LNCAP (cell line): ENCODE results near the gene IMPA2.

Source experiments
- TF ChIP-seq, protein P1 (sequence below): fragments of 450-650 bp; IDR thresholded peaks from 2 replicates; pipeline ENCODE4 v1.5.1; 2017; ENCODE audit warnings: mild to moderate bottlenecking

Gene IMPA2

GRCh38 chr18:11981192-11981542, at the start of gene IMPA2:
Gene IMPA2 (plus strand): TSS chr18:11981507. CDS start chr18:11981670, 163 bp downstream.
- TF ChIP-seq, protein P1, sequence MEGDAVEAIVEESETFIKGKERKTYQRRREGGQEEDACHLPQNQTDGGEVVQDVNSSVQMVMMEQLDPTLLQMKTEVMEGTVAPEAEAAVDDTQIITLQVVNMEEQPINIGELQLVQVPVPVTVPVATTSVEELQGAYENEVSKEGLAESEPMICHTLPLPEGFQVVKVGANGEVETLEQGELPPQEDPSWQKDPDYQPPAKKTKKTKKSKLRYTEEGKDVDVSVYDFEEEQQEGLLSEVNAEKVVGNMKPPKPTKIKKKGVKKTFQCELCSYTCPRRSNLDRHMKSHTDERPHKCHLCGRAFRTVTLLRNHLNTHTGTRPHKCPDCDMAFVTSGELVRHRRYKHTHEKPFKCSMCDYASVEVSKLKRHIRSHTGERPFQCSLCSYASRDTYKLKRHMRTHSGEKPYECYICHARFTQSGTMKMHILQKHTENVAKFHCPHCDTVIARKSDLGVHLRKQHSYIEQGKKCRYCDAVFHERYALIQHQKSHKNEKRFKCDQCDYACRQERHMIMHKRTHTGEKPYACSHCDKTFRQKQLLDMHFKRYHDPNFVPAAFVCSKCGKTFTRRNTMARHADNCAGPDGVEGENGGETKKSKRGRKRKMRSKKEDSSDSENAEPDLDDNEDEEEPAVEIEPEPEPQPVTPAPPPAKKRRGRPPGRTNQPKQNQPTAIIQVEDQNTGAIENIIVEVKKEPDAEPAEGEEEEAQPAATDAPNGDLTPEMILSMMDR = no peak

- TF ChIP-seq, protein P1 = no peak
Observed at GRCh38 chr18:11932393-11932792, 48.9 kb upstream of the IMPA2 start.

GRCh38 chr18:11937874-11938478, 43.3 kb upstream of the IMPA2 start:
- TF ChIP-seq, protein P1 = peak; percentile 77

DNA sequence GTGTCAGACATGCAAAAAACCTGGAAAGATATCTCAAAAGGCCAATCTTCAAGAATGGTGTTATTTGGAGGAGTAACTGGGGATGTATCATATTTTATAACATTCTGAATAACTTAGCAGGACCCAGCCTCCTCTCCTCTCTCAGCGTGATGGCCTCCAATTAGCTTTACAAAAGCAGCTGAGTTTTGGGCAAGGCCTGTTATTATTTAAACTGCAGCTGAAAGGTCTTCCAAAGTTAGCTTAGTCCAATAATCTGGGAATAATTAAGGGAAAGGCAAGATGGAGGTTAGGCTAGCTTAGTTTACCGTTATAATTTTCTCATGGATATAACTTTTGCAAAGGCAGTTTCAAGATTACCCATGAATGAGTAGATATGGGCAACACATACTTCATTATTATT, 40.4 kb upstream of the IMPA2 start:
- TF ChIP-seq, protein P1 = no peak

- TF ChIP-seq, protein P1 = no peak
Observed at GRCh38 chr18:11943551-11943950, 37.8 kb upstream of the IMPA2 start.

DNA sequence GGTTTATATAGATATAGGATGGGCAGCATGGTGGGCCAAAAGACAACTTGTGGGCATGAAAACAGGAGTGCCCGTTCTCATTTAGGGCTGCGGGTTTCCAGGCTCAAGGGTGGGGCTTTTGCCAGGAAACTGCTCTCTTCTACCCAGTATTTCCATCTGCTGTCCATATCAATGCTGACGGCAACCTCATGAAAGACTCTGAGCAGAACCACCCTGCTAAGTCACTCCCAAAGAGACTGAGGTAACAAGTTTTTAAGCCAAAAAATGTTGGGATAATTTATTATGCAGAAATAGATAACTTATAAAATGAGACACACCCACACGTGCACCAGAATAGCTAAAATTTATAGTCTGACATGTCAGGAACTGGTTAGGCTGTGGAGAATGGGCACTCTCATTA, 37.1 kb upstream of the IMPA2 start:
- TF ChIP-seq, protein P1 = no peak

DNA sequence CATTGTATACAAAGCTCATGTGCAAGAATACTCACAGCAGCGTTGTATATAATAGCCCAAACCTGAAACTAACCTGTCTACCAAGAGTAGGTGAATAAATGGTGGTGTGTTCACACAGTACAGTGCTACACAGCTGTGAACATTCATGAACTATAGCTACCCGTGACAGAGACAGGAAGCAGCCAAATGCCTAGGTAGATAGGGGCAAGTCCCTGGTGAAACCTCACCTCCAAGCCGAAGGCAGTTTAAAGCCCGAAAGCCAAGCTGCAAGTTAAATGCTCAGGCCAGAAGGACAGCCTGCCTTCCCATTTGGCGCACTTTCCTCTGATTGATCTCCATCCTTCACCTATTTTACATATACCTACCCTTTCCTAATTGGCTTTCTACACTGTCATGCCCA, 36.5 kb upstream of the IMPA2 start:
- TF ChIP-seq, protein P1 = no peak

DNA sequence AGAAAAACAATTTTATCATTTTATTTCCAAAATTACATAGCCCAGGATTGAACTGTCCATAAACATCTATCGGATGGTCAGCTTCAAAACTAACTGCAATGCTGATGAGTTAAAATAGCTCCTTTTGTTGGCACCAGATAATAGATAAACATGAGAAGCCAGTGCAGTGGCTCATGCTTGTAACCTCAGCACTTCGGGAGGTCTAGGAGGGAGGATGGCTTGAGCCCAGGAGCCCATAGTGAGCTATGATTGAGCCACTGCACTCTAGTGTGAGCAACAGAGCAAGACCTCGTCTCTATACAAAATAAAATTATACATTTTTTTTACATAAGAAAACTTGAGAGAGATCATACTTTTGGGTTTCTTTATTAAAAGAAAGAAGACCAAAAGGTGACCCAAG, 34.6 kb upstream of the IMPA2 start:
- TF ChIP-seq, protein P1 = no peak
